HG03025 (cell line): ENCODE data around the gene PTPRN2.

Source experiments
- ATAC-seq: cut with Tn5 transposase; IDR thresholded peaks from one replicate; pipeline ENCODE4 v1.9.1; 2021; ENCODE audit warnings: mild to moderate bottlenecking, moderate library complexity; ENCODE audit not compliant: unreplicated experiment, low FRiP score

PTPRN2 gene

GRCh38 chr7:157528785-157529341 lies 1058.8 kb downstream of the PTPRN2 start:
- no peak for ATAC-seq

- no peak for ATAC-seq
Observed at GRCh38 chr7:157527686-157528085, 1059.9 kb downstream of the PTPRN2 start.

- no peak for ATAC-seq
Observed at GRCh38 chr7:157526913-157527634, 1060.5 kb downstream of the PTPRN2 start.

GRCh38 chr7:157526005-157526912 lies 1061.4 kb downstream of the PTPRN2 start:
- ATAC-seq, result no peak

GRCh38 chr7:157525491-157525915 lies 1062.1 kb downstream of the PTPRN2 start:
- ATAC-seq, result no peak

- no peak for ATAC-seq
Observed at GRCh38 chr7:157524731-157525130, 1062.9 kb downstream of the PTPRN2 start.

- no peak for ATAC-seq
Observed at GRCh38 chr7:157523766-157524421, 1063.7 kb downstream of the PTPRN2 start.

GRCh38 chr7:157523371-157523765 lies 1064.3 kb downstream of the PTPRN2 start:
- ATAC-seq, result no peak

GRCh38 chr7:157522954-157523353 lies 1064.7 kb downstream of the PTPRN2 start:
- no peak for ATAC-seq

- no peak for ATAC-seq
Observed at GRCh38 chr7:157522189-157522588, 1065.4 kb downstream of the PTPRN2 start.

- ATAC-seq, result no peak
Observed at GRCh38 chr7:157521752-157522151, 1065.9 kb downstream of the PTPRN2 start.

GRCh38 chr7:157521061-157521731 lies 1066.4 kb downstream of the PTPRN2 start:
- no peak for ATAC-seq

GRCh38 chr7:157520249-157520648 lies 1067.4 kb downstream of the PTPRN2 start:
- peak; percentile 82 for ATAC-seq

- peak; percentile 9 for ATAC-seq
Observed at GRCh38 chr7:157519798-157520244, 1067.8 kb downstream of the PTPRN2 start.

GRCh38 chr7:157519246-157519645 lies 1068.4 kb downstream of the PTPRN2 start:
- ATAC-seq, result no peak

GRCh38 chr7:157518514-157519175 lies 1069.0 kb downstream of the PTPRN2 start:
- no peak for ATAC-seq

GRCh38 chr7:157517782-157518513 lies 1069.7 kb downstream of the PTPRN2 start:
- ATAC-seq, result no peak

- ATAC-seq, result no peak
Observed at GRCh38 chr7:157516911-157517781, 1070.5 kb downstream of the PTPRN2 start.
